Measurements from ENCODE around the gene CTSG.
"Not testable (repeated sequence)": the region's sequence is repeated elsewhere in the genome, so short reads cannot be mapped to it uniquely, and the experiment has no call there.

CTSG gene

DNA sequence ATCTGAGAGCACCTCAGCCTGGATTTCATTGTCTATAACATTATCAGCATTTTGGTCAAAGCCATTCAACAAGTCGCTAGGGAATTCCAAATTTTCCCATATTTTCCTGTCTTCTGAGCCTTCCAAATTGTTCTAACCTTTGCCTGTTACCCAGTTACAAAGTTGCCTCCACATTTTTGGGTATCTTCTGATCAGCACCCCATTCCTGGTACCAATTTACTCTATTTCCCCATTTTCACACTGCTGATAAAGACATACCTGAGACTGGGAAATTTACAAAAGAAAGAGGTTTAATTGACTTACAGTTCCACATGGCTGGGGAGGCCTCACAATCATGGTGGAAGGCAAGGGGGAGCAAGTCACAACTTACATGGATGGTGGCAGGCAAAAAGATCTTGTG lies 27.0 kb downstream of the CTSG start:
- not testable (repeated sequence) for FAIRE-seq

DNA sequence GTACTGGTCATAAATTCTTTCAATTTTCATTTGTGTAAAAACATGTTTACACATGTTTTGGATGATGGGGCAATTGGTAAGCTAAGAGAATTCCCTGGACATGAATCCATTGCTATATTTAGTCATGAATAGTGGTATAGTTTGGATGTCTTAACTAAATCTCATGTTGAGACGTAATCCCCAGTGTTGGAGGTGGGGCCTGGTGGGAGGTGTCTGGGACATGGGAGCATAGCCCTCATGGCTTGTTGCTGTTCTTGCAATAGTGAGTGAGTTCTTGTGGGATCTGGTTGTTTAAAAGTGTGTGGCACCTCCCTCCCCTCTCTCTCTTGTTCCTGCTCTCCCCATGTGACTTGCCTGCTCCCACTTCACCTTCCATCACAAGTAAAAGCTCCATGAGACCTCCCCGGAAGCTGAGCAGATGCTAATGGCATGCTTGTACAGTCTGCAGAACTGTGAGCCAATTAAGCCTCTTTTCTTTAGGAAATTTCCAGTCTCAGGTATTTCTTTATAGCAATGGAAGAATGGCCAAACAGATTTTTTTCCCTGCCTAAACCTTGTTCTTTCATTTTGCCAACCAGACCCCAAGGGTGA lies 33.6 kb downstream of the CTSG start:
- DNase-seq (ENCODE audit: insufficient read length, low spot score), result no peak
- no peak for FAIRE-seq

More for the DNA sequence above, 27.0 kb downstream of the CTSG start:
- not testable (repeated sequence) for DNase-seq (ENCODE audit: insufficient read length, low spot score)

DNA sequence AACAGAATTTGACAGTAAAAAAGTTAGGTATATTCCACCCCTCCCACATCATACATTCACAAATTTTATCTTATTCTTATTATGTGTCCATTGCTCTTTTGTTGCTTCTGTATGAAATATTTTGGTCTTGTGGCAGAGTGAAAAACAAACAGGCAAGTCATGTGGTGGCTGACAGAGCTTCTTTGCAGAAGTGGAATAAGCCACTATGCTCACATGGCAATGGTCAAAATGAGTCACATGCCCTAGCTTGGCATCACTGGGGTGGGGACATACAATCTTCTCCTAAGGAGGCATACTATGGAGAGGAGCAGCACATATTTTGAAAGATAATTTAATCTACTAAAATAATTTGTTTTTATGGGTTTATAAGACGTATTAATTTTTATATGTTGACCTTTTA lies 40.3 kb downstream of the CTSG start:
- DNase-seq (ENCODE audit: insufficient read length, low spot score) (no peak), FAIRE-seq (no peak)

DNA sequence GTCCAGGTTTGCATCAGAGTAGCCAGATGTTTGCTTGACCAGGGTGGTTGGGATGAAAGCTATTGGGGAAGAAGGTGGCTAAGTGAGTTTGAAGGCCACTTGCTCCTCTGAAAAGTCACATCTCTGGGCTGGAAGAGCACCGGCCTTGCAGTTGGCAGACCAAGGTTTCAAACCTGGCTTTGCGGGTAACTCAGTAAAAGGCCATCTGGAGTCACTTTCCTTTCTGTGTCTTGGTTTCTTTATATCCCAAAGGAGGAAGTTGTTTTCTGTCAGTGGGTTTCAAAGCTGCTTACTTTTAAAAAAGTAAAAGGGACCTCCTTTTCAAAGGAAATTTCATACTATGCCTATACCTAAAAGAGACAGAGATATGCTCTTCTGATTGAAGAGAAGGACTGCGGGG lies 41.8 kb downstream of the CTSG start:
- FAIRE-seq (no peak), DNase-seq (ENCODE audit: insufficient read length, low spot score) (no peak)

DNA sequence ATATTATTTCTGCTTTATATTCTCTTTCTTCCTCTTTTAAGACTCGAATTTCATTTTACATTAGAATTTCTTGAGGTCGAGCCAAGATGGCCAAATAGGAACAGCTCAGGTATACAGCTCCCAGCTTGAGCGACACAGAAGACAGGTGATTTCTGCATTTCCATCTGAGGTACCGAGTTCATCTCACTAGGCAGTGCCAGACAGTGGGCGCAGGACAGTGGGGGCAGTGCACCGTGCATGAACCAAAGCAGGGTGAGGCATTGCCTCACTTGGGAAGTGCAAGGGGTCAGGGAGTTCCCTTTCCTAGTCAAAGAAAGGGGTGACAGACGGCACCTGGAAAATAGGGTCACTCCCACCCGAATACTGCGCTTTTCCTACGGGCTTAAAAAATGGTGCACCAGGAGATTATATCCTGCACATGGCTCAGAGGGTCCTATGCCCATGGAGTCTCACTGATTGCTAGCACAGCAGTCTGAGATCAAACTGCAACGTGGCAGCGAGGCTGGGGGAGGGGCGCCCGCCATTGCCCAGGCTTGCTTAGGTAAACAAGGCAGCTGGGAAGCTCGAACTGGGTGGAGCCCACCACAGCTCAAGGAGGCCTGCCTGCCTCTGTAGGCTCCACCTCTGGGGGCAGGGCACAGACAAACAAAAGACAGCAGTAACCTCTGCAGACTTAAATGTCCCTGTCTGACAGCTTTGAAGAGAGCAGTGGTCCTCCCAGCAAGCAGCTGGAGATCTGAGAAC lies 50.0 kb downstream of the CTSG start:
- DNase-seq (ENCODE audit: insufficient read length, low spot score); FAIRE-seq: not testable (repeated sequence)

All from GM19239 (cell line).